Measurements from ENCODE around the gene FAM111B.
"Not testable (repeated sequence)": the region's sequence is repeated elsewhere in the genome, so short reads cannot be mapped to it uniquely, and the experiment has no call there.

GRCh38 chr11:59097938-59098337 is 9.1 kb upstream of the FAM111B start:
- TF ChIP-seq POLR2A, CTCF (IDR thresholded peaks at IDR 0.05): not testable (repeated sequence)
